Transverse colon (tissue), 4 donors: ENCODE results near the gene CD82.

ENCODE experiments used
- CTCF ChIP-seq, 5 experiments: fragments of 200-600 bp in 3 of 5; fragments of 450-650 bp in 2 of 5; sonication (generic) in 3 of 5; IDR thresholded peaks; 1 replicate in 2 of 5; 2 replicates in 3 of 5; pipeline ENCODE4 v1.5.1; 2016 to 2017; ENCODE audit warnings: antibody characterized with exemption in 5 of 5, inconsistent platforms in 3 of 5, mild to moderate bottlenecking in 2 of 5, moderate library complexity in 1 of 5
- EP300 ChIP-seq: sonication (generic); formaldehyde crosslinking; IDR thresholded peaks from one replicate; pipeline ENCODE4 v1.6.1; 2017; ENCODE audit warnings: antibody characterized with exemption, low read depth
- POLR2AphosphoS5 ChIP-seq, 3 donors: sonication (generic); formaldehyde crosslinking; IDR thresholded peaks; one replicate each; pipeline ENCODE4 v1.6.1; 2016; ENCODE audit warnings: antibody characterized with exemption in 3 of 3

GRCh38 chr11:44577231-44577830 lies 11.9 kb downstream of the CD82 start:
- TF ChIP-seq POLR2AphosphoS5 (IDR thresholded peaks at IDR 0.05) (no peak), CTCF (IDR thresholded peaks at IDR 0.05) (no peak), EP300 (no peak)
